Osteoblast (primary cell): ENCODE results near the gene DENND2A. TPM values are rescaled to one million over a fixed set of nuclear protein-coding genes. Genes with fewer than 3 reads are reported as not detected.
A peak's percentile ranks its signal among the peaks of the same experiment; 100 is the strongest.

Source experiments
- DNase-seq: peaks from one replicate; pipeline ENCODE4 v3.0.0; 2011; ENCODE audit warnings: low spot score, mixed read lengths; ENCODE audit not compliant: insufficient read length; ENCODE audit errors: missing footprints
- H2AFZ ChIP-seq: 2 replicates; pipeline ENCODE4 v1.6.0; 2011; ENCODE audit warnings: mild to moderate bottlenecking, low read length
- H3K27ac ChIP-seq: 2 replicates; pipeline ENCODE4 v1.5.1; 2011; ENCODE audit warnings: mild to moderate bottlenecking, low read depth, low read length, moderate library complexity
- H3K27me3 ChIP-seq: 2 replicates; pipeline ENCODE4 v1.6.0; 2012; ENCODE audit warnings: mild to moderate bottlenecking, control low read depth, inconsistent platforms, low read length, moderate library complexity; ENCODE audit not compliant: insufficient read depth
- H3K36me3 ChIP-seq: 2 replicates; pipeline ENCODE4 v1.5.1; 2011; ENCODE audit warnings: mild to moderate bottlenecking, low read length, control low read depth, moderate library complexity; ENCODE audit not compliant: insufficient read depth
- H3K4me1 ChIP-seq: 2 replicates; pipeline ENCODE4 v1.5.1; 2011; ENCODE audit warnings: mild to moderate bottlenecking, low read length, control low read depth, moderate library complexity; ENCODE audit not compliant: insufficient read depth
- H3K4me2 ChIP-seq: 2 replicates; pipeline ENCODE4 v1.6.0; 2011; ENCODE audit warnings: mild to moderate bottlenecking, low read length; ENCODE audit not compliant: insufficient read depth
- H3K4me3 ChIP-seq: fragments of 200-600 bp; sonication (generic); 3 replicates; pipeline ENCODE4 v1.5.1; 2012; ENCODE audit warnings: mild to moderate bottlenecking, low read length, inconsistent platforms; ENCODE audit not compliant: insufficient read depth
- H3K79me2 ChIP-seq: 2 replicates; pipeline ENCODE4 v1.6.0; 2012; ENCODE audit warnings: mild to moderate bottlenecking, low read length, control low read depth, inconsistent platforms; ENCODE audit not compliant: insufficient read depth
- H3K9me3 ChIP-seq: 2 replicates; pipeline ENCODE4 v1.5.1; 2011; ENCODE audit warnings: low read depth, low read length, control low read depth
- H4K20me1 ChIP-seq: 2 replicates; pipeline ENCODE4 v1.6.0; 2012; ENCODE audit warnings: mild to moderate bottlenecking, low read length, control low read depth; ENCODE audit not compliant: insufficient read depth
- total RNA-seq: library from RNA; depleted of rRNA; stranded (reverse); fragments of >200 nt; gene quantifications from 2 replicates; pipeline ENCODE4 v1.2.3, GENCODE V29; 2012
- TF ChIP-seq, protein P1 (sequence below): IDR thresholded peaks from 2 replicates; pipeline ENCODE4 v1.5.1; 2011; ENCODE audit warnings: mild to moderate bottlenecking, low read depth, low read length, moderate library complexity; ENCODE audit errors: extremely low read depth

DENND2A gene
- total RNA-seq, 1 donor: 0.36 TPM

GRCh38 chr7:140659856-140660255 lies 19.2 kb upstream of the DENND2A start:
- H3K27me3 ChIP-seq: no peaks in the 10 kb centered on the region
- H2AFZ ChIP-seq: peak overlapping the region; percentile 49
- TF ChIP-seq, protein P1, sequence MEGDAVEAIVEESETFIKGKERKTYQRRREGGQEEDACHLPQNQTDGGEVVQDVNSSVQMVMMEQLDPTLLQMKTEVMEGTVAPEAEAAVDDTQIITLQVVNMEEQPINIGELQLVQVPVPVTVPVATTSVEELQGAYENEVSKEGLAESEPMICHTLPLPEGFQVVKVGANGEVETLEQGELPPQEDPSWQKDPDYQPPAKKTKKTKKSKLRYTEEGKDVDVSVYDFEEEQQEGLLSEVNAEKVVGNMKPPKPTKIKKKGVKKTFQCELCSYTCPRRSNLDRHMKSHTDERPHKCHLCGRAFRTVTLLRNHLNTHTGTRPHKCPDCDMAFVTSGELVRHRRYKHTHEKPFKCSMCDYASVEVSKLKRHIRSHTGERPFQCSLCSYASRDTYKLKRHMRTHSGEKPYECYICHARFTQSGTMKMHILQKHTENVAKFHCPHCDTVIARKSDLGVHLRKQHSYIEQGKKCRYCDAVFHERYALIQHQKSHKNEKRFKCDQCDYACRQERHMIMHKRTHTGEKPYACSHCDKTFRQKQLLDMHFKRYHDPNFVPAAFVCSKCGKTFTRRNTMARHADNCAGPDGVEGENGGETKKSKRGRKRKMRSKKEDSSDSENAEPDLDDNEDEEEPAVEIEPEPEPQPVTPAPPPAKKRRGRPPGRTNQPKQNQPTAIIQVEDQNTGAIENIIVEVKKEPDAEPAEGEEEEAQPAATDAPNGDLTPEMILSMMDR: no peak
- no peak overlapping the region for H3K4me3 ChIP-seq
- H3K27ac ChIP-seq: no peak overlapping the region
- H3K9me3 ChIP-seq: no peaks in the 10 kb centered on the region
- peak; percentile 26 for DNase-seq
- no peak overlapping the region for H3K4me2 ChIP-seq
- peaks cover 14% of the 10 kb centered on the region for H3K4me1 ChIP-seq
- H3K36me3 ChIP-seq: no peaks in the 10 kb centered on the region
- no peaks in the 10 kb centered on the region for H3K79me2 ChIP-seq
- H4K20me1 ChIP-seq: no peaks in the 10 kb centered on the region

GRCh38 chr7:140657891-140658290 lies 17.3 kb upstream of the DENND2A start:
- TF ChIP-seq, protein P1: no peak
- DNase-seq: no peak
- no peak overlapping the region for H2AFZ ChIP-seq
- no peak overlapping the region for H3K27ac ChIP-seq
- no peak overlapping the region for H3K4me2 ChIP-seq
- no peaks in the 10 kb centered on the region for H4K20me1 ChIP-seq
- no peaks in the 10 kb centered on the region for H3K79me2 ChIP-seq
- H3K9me3 ChIP-seq: no peaks in the 10 kb centered on the region
- H3K4me3 ChIP-seq: no peak overlapping the region
- H3K27me3 ChIP-seq: no peaks in the 10 kb centered on the region
- no peaks in the 10 kb centered on the region for H3K36me3 ChIP-seq
- H3K4me1 ChIP-seq: peaks cover 16% of the 10 kb centered on the region

DNA sequence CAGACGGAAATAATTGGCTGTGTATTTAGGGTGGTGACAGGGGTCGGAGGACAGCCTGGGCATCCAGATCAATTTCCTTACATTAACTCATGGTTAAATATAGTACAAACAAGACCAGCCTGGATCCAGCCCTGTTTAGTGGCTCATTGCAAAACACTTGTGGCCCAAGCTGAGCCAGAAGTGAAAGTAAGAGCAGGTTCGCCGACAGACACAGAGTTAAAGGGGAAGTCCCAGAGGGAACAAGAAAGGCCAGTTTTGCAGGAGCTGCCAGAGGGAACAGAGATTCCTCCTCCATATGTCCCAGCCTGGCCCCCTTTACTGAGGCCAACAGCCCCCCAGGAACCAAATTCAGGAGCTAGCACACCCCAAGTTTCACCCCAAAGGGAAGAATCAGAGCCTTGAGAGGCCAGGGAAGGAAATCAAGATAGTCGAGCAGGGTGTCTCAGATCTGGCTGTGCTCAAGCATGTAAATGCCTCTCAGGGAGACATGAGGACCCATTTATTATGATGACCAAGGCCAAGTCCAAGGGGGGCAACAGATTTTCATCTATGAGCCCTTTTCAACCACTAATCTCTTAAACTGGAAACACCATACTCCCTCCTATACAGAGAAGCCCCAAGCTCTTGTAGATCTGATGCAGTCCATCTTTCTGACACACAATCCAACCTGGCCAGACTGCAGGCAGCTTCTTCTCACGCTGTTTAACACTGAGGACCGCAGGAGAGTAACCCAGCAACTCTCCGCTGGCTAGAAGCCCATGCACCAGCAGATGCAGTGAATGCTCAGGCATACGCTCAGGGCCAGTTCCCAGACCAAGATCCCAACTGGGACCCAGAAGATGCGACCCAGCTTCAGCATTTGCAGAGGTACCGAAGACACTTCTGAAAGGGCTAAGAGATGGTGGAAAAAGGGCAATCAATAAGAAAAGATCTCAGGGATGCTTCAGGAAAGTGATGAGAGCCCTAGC lies 16.2 kb upstream of the DENND2A start:
- Histone ChIP-seq H3K27ac (peak overlapping the region; percentile 1), H2AFZ (peak overlapping the region; percentile 92)
- peak; percentile 90 for DNase-seq

More for the DNA sequence above, 16.2 kb upstream of the DENND2A start:
- H3K36me3 ChIP-seq: no peaks in the 10 kb centered on the region
- peak overlapping the region; percentile 86 for H3K4me2 ChIP-seq
- no peaks in the 10 kb centered on the region for H3K27me3 ChIP-seq
- no peaks in the 10 kb centered on the region for H3K9me3 ChIP-seq
- peak overlapping the region; percentile 63 for H3K4me3 ChIP-seq
- no peaks in the 10 kb centered on the region for H3K79me2 ChIP-seq
- H4K20me1 ChIP-seq: no peaks in the 10 kb centered on the region
- H3K4me1 ChIP-seq: peaks cover 16% of the 10 kb centered on the region
- TF ChIP-seq, protein P1: no peak
